Inflammatory macrophage treated with lipopolysaccharide for 1 hour (primary cell): Measurements from ENCODE around the gene DISC1.
"Not testable (repeated sequence)": the region's sequence is repeated elsewhere in the genome, so short reads cannot be mapped to it uniquely, and the experiment has no call there.

Experiments used
- DNase-seq, 2 donors: peaks; one replicate each; pipeline ENCODE4 v3.0.0-alpha.2; 2020 to 2022

The DISC1 gene

DNA sequence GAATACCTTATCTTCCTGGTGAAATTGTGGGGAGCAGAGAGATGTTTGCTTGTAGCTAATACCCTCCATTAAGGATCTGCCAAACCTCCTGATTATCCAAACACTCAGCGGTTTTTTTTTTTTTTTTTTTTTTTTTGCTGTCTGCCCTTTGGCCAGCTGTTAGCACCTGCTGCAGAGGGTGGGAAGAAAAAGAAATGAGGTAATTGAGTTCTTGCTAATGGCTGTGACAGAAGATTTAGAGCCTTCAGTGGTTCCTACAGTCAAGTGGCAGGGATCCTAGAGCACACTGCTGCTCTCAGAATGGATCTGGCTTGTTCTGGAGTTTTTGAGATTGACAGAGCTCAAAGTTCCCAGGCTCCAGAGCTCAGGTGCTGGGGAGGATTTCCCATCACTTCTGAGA lies 342.5 kb downstream of the DISC1 start:
- no peak for DNase-seq

DNA sequence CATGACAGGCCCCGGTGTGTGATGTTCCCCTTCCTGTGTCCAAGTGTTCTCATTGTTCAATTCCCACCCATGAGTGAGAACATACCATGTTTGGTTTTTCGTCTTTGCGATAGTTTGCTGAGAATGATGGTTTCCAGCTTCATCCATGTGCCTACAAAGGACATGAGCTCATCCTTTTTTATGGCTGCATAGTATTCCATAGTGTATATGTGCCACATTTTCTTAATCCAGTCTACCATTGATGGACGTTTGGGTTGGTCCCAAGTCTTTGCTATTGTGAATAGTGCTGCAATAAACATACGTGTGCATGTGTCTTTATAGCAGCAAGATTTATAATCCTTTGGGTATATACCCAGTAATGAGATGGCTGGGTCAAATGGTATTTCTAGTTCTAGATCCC lies 343.2 kb downstream of the DISC1 start:
- DNase-seq: not testable (repeated sequence)

DNA sequence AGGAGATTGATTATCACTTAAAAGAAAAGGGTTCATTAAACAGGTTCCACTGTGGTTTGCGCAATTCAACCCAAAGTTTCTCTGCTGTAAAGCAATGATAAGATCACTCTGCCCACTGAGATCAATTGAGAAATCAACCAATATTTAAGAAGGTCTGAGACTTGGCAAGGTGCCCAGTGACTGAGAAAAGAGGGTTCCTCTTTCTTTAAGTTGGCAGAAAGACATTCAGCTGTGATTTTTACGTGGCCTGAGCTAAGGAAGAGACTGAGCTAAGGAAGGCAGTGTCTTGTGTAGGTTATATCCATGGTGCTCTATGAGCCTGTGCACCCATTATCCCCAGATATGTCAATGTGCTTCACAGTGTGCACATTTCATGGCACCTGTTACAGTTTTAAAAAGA lies 344.1 kb downstream of the DISC1 start:
- peak; percentile 83 to 91 for DNase-seq

DNA sequence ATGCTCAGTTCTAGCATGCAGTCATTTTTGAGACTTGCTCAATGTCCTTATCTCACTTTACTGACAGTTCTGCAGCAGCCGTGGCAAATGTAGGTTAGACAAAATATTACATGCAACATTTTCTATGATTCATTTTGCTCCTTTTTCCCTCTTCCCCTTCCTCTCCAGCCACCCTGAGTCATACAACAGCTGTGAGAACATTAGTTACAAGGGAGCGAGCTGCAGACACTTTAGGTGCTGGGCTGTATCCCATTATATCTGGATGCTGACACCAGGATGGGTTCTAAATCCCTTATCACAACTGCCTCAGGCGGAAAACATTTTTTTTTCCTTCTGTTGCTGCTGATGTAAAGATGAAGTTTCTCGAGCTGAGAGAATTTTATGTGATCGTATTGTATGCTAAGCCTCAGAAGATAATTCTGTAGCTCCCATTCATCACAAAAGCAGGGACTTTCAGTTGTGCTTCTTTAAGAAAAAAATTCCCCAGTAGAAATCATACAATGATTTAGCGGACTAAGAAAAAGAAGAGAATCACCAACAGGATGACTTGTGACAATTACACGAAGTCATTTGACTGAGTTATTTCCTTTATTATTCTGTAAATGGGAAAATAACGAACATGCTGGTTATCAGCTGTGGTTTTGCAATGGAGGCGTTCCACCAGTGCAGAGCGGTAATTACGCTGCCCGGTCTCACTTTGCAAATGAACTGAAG lies 345.0 kb downstream of the DISC1 start:
- peak; percentile 69 to 87 for DNase-seq

DNA sequence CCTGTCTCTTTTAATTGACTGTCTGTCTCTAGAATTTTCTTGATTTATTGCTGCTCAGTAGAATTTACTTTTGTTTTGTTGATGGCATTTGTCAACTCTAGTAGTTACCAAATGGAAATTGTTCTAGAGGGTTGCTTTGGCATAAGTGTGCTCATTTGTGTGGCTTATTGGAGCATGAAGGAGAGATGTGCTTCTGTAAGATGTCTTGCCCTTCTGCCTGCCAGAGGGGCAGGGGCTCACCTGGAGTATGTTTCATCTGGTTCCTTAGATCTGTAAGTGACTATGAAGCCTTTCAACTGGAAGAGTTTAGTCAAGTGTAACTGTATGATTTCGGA lies 345.5 kb downstream of the DISC1 start:
- DNase-seq: no peak

DNA sequence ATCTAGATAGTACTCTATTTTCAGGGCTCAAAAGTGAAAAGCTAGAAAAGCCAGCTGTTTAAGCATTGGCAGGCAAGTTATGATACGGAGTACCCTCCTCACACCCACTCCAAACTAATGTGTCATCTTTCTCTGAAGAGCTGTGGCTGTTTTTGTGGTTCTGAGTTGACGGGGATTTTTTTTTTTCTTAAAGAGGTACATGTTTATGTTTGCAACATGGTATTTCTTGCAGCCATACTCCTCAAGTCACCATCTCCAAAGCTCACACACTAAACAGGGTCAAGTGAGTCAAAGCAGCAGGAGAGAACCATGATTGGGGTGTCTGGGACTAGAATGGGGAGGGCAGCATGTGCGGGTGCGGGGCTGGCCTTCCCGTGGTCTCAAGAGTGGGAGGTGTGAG lies 347.2 kb downstream of the DISC1 start:
- DNase-seq: peak; percentile 46 to 74

DNA sequence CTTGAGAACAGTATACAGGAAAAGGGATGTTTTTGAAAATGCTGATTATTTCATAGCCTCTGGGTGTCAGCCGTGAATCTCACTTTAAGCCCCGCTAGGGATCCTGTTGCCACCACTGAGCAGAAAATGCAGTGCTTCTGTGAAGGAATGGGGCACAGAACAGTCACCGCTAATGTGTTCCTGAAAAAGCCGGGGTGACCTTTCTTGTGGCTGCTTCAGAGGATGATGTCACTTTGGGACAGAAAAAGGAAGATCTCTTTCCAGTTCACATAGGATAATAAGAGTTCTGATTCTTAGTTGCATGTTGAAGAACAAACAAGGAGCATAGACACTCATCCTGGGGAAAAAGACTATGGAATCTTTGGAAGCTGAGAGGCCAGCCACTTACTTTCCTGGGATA lies 349.6 kb downstream of the DISC1 start:
- peak; percentile 14 to 39 for DNase-seq

DNA sequence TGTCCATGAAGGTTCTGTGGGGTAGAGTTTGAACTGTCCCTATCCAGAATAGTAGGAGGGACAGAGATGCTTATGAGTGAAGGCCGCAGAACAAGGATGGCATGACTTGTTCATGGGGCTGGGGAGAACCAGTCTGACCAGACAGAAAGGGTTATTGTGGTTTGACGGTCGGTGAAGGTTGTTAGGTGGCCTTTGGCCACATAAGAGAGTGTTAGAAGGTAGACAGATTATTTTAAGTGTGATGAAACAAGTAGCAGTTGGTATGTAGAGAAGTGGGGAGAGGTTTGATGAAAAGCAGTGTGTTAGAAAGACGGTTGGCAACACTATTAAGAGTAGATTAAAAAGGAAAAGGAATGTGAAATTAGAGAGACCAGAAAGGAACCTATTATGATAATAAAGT lies 355.1 kb downstream of the DISC1 start:
- no peak for DNase-seq

DNA sequence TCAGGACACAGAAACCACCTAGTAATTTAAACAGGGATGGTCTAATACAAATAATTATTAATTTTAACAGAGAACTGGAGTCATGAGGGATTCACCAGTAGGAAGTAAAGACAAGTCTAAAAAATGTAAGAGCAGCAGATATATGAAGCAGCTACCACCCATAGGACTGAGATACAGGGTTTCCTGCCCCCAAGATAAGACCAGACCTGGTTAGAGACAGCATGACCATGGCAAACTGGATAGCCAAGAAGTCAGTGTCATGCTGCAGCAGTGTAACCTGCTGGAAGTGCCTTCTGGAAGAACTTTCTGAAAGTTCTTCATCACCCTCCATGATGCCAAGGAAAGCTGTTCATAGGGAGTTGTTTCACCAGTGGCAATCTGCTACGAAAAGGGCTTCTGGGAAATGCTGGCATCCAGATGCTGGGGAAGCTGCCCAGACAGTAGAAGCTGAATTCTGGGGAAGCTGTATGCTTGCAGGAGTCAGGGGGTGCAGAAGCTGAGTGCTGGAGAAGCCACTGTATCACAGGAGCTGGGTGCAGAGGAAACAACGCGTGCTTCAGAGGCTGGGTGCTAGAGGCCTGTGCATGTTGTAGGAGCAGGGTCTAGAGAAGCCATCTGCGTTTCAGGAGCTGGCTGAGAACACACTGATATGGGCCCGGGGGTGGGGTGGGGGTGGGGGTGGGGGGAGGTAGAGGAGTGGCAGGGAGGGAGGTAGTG lies 356.4 kb downstream of the DISC1 start:
- no peak for DNase-seq

DNA sequence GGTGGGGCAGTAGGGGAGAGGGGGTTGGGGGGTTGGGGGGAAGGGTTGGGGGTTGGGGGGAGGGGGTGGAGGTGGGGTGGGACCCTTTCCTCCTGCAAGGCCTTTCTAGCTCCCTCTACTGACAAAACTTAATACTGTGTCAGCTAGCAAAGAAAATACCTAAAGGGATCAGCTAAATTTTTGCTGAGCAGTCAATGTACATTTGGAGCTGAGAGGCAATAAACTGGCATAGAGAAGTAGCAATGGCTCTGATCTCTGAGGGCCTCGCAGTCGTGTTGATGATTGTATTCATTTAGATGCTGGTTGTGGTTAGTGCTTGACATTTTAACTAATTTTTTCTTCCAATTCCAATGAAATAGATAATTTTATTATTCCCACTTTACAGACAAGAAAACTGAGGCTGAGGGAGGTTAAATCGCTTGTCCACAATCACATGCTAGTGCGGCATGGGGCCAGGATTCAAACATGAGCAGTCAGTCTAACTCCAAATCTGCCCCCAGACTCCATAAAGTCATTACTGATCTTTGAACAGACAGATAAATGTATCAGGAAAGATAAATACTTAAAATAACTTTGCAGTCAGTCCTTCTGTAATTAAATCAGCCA lies 357.1 kb downstream of the DISC1 start:
- DNase-seq: no peak

DNA sequence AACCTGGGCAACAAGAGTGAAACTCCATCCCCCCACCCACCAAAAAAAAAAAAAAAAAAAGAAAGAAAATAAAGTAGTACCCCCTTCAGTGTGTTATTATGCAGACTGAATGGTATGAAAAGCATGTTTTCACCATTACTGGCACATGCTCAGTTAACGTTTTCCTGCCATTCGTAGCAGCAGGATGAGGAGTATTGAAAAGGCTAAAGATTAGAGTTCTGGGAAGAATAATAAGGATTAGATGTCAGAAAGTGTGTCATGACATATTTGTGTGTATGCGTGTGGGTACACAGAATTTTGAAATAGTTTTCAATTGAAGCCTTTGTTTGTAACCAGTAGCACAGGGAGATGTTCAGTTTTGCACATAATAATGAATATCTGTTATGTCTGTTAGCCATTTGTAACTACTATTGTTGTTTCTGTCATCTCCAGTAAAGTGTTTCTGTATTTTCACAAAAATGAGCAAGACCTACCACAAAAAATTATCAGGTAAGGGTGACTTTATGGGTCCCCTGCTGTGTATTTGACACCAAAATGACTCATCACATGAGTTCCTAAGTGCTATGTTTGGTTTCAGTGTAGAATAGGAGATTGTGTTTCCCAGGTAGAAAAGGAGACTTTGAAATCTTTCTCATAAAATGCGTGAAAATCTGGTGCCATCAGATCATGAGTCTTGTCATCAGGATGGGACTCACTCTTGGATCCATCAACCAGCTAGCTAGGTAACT lies 358.9 kb downstream of the DISC1 start:
- no peak for DNase-seq

DNA sequence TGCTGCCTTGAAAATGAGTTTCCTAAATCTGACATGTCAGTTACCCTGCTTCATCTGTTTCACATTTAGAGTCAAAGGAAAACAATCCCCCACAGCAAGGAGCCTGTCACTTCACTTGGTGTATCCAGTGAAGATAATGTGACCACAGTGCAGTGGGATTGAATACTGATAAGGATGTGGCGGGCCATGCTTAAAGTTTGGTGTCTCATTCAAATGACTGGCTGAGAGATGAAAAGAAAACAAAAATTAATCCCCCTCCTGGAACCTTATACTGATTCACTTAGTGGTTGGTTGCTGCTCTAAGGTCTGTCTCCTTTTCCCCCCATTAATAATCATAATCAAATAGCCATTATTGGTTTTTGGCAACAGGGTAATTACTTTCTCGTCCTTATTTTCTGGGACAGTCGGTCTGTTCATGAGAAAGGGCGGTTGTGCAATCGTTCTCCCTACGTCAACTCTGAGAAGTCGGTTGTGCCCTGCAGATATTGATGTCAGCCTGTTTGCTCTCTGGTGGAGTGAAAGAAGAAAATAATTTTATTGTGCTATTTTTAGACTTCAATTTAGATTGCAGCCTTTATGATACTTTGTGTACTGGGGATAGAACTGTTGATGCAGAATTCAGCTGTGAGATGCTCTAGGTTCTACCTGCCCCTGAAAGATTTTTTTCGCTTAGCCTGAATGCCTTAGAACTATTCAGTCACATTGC lies 360.2 kb downstream of the DISC1 start:
- no peak for DNase-seq

DNA sequence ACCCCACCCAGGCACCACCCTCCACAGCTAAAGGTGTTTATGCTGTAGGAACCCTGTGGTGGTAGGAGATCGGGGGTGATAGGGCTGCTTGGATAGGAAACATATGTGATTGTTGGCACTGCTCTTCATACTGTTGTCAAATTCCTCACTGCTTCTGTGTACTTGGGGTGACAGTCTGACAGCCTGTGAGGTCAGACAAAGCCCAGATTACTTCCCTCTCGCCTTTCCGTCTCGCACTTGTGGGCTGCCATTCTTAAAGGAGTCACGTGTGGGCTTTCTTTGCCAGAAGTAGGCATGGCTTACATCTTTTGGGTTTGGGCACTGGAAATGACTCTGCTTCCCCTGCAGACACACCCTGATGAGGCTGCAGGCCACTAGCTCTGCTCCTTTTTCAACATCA lies 363.8 kb downstream of the DISC1 start:
- peak in 1 of 2 donors; percentile 34 for DNase-seq

DNA sequence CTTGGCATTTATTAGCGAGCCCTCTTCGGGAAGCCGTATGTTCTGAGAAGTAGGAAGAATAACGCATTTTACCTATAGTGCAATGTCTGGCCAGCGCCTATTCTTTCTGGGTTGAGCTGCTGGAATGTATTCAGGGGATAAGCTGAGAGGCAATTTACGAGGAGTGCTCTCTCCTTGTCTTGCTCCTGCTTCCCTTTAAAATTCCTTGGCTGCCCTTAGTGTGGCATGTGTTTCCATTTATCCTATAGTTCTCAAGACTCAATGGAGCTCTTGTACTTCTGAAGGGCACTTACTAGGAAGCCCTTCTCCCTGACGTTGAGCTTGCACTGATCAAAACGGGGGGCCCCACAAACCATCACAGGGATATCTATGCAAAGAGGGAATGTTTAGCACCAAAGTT lies 364.6 kb downstream of the DISC1 start:
- DNase-seq: no peak

DNA sequence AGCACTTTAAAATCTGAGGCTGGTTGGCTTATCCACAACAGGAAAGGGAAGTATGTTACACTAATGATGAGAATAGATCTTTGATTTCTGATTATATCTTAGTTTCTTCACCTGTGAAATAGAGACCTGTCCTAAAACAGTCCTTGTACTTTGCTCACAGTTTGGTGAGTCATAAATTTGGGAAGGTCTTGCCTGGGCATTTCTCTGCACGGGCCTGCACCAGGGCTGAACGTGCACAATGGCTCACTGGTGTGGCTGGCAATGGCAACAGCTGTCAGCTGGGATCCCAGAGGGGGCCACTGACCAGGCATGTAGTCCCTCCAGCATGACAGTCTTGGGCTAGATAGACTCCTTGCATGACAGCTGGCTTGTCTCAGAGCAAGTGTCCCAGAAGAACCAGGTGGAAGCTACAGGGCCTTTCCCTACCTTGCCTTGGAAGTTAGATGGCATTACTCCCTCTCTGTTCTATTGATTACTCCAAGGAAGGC lies 367.4 kb downstream of the DISC1 start:
- DNase-seq: no peak

DNA sequence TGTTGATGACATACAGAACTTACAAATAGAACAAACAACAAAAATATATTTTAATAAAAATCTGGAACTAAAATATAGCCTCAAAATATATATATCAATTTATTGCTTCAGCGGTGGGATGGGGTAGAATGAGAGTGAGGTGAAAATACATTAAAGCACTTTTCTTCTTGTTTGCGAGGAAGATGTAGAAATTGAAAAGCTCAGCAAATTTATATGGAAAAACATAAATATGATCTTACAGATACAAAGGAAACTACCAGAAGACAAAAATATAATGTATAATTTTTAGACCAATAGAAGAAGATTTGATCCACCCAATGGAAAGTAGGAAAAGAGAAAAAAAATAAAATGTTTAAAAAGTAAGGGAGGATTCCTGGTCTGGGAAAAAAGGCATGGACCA lies 372.2 kb downstream of the DISC1 start:
- DNase-seq: no peak

DNA sequence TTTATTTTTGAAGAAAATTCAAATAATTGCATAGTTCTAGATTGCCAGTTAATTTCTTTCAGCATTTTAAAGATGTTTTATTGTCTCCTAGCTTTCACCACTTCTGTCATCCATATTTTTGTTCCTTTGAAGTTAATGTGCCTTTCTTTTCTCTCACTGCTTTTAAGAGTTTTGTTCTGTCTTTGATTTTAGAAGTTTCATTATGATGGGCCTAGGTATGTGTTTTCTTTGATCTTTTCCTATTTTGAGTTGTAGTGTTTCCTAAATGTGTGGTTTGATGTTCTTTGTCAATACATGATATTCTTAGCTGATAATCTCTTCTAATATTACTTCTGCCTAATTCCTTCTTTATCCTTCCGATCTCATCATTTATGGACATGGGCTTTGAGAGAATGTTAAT lies 378.7 kb downstream of the DISC1 start:
- DNase-seq: no peak

DNA sequence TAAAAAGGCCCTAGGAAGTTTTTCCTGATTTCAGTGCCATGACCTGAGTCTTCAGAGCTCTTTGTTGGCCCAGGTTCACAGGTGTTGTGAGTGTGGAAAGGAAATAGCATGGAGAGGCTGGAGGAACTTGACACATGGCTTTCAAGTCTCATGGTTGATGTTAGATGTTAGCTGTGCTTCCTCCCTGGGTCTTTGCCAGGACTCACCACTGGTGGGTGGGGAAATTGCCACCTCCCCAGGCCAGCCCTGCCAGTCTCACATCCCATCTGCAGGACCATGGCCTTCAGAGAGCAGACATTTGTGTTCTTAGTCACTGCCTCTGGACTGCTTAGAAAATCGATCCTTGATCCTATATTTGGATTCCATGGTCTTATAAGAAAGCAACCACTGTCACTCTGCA lies 383.2 kb downstream of the DISC1 start:
- peak; percentile 28 to 51 for DNase-seq

DNA sequence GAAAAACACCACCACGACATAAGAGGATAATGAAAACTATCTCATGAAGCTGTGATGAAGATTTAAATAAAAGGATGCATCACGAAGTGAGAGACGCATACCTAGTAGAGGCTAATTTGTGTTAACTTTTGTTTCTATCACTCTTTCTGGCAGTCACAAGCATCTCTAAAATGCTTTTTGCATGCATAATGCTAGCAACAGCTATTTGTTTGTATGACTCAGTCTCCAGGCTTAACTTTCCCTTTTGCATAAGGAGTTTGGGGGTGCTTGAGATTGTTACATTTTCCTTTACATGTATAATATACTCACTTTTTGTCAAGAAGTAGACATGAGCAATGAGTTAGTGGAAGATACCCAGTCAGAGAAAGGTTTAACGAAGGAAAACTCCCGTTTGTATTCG lies 385.4 kb downstream of the DISC1 start:
- no peak for DNase-seq

DNA sequence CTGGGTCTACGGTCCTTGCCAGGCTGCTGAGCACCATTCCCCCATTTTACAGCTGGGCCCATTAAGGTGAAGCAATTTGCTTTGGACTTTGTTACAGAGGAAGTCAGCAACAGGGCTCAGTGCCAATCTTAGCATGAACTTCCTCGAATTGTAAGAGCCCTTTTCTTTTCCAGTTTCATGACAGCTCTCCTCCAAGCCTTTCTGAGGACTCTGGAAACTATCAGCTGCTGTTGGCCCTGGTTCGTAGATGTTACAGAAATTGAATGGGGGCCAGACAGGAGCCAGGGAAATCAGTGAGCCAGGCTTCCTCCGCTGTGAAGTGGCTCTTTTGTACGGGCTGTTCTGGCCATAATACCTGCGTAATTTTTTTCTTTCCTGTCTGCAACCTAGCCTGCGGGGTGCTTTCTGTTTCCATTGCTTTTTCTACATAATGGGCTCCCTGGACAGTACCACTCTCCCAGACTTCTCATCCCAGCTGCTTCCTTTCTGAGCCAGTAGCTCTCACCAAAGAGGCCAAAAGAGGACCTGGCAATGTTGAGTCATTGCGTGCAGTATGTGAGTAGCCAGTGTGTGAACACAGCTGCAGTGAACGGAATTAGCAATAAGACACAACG lies 386.3 kb downstream of the DISC1 start:
- DNase-seq: peak; percentile 19 to 40

DNA sequence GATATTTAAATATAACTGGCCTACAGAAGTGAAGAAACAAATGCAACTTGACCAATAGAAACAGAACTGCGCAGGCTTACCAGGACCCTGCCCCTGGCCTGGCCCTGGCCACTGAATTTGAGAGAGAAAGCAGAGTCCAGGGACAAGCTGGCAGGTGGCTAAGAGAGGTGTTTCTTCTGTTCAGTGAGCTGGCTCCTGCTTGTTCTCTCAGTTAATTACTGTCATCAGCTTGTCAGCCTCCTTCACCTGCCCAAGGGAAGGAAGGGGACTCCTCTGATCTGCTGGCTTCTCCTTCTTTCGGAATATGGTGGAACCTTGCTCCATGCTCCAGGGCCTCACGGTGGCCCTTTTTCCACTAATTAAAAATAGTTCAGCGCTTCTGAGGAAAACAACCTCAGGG lies 388.4 kb downstream of the DISC1 start:
- no peak for DNase-seq

DNA sequence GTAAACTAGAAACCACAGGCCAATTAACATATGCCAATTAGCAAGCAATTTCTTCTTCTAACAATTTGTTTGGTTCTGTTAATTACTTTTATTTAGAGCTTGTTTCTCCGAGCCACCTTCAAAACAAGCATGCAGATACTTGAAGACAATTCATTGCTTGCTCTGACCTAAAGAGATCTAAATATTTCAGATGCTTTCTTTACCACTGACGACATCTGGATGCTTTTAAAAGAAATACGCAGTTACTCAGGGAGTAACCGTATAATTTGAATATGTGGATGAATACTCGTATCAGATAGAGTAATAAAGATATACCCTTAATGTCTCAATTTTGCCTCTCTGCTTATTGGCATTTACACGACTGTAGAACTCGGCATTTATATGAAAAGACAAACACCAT lies 390.0 kb downstream of the DISC1 start:
- no peak for DNase-seq
